Activated T-helper 1 cell treated with anti-CD3 and anti-CD28 coated beads, Interleukin-12 subunit alpha, Interleukin-12 subunit beta, Interleukin-2, Interleukin-4 antibody, amounts not matched to agents 30 ng/mL and 10 ng/mL and 1 ng/mL, durations not matched to agents 14 hours and 24 hours and 36 hours (primary cell): ENCODE results near the gene NAA11. TPM values are rescaled to one million over a fixed set of nuclear protein-coding genes. Genes with fewer than 3 reads are reported as not detected.

Experiments used
- DNase-seq: peaks from one replicate; pipeline ENCODE4 v3.0.0; 2021; ENCODE audit warnings: low spot score
- H3K27ac Mint-ChIP-seq: one replicate; pipeline ENCODE4 v1.8.0; 2021; ENCODE audit warnings: mild to moderate bottlenecking, mixed read lengths
- H3K27me3 Mint-ChIP-seq: one replicate; pipeline ENCODE4 v1.8.0; 2022; ENCODE audit warnings: mild to moderate bottlenecking, moderate library complexity, mixed read lengths; ENCODE audit not compliant: insufficient read depth
- H3K36me3 Mint-ChIP-seq: one replicate; pipeline ENCODE4 v1.8.0; 2021; ENCODE audit warnings: low read depth, mixed read lengths
- H3K4me1 Mint-ChIP-seq: one replicate; pipeline ENCODE4 v1.8.0; 2021; ENCODE audit warnings: low read depth, mixed read lengths
- H3K4me3 Mint-ChIP-seq: one replicate; pipeline ENCODE4 v1.8.0; 2021; ENCODE audit warnings: mild to moderate bottlenecking, moderate library complexity, mixed read lengths
- H3K9me3 Mint-ChIP-seq: one replicate; pipeline ENCODE4 v1.8.0; 2021; ENCODE audit warnings: mixed read lengths
- intact Hi-C: fragments of 100-400 bp; cut with micrococcal nuclease; formaldehyde crosslinking; loops from one replicate; pipeline ENCODE4 v1.15.1; 2024
- total RNA-seq: library from RNA; stranded (reverse); gene quantifications from 2 replicates; pipeline ENCODE4 v1.2.3, GENCODE V29; 2022

NAA11 gene
- not detected in 2 replicates for total RNA-seq

GRCh38 chr4:79325864-79326328 is at the start of gene NAA11:
NAA11 (minus strand) TSS chr4:79326061; CDS start chr4:79325877, 184 bp downstream.
- Mint-ChIP-seq H3K4me1 (no peaks in the 10 kb centered on the region), H3K4me3 (no peak within 1 kb of the TSS), H3K27ac (no peak within 1 kb of the TSS), H3K9me3 (no peaks in the 10 kb centered on the region), H3K36me3 (no peaks in the 10 kb centered on the region), H3K27me3 (no peaks in the 10 kb centered on the region)
- DNase-seq: no peak
- intact Hi-C loops: no loop called here

GRCh38 chr4:79370026-79370425 is 44.2 kb upstream of the NAA11 start:
- no peak for DNase-seq
- no peaks in the 10 kb centered on the region for H3K27me3 Mint-ChIP-seq
- no peaks in the 10 kb centered on the region for H3K9me3 Mint-ChIP-seq
- H3K27ac Mint-ChIP-seq: no peak overlapping the region
- H3K4me3 Mint-ChIP-seq: no peak overlapping the region
- no peaks in the 10 kb centered on the region for H3K4me1 Mint-ChIP-seq
- H3K36me3 Mint-ChIP-seq: no peaks in the 10 kb centered on the region
- intact Hi-C loops: no loop called here

GRCh38 chr4:79367096-79367495 is 41.2 kb upstream of the NAA11 start:
- no peak overlapping the region for H3K27ac Mint-ChIP-seq
- no peaks in the 10 kb centered on the region for H3K4me1 Mint-ChIP-seq
- intact Hi-C loops: no loop called here
- no peak for DNase-seq
- no peaks in the 10 kb centered on the region for H3K9me3 Mint-ChIP-seq
- H3K4me3 Mint-ChIP-seq: no peak overlapping the region
- H3K36me3 Mint-ChIP-seq: no peaks in the 10 kb centered on the region
- H3K27me3 Mint-ChIP-seq: no peaks in the 10 kb centered on the region

GRCh38 chr4:79366422-79366821 is 40.6 kb upstream of the NAA11 start:
- no peak for DNase-seq
- Mint-ChIP-seq H3K27me3 (no peaks in the 10 kb centered on the region), H3K27ac (no peak overlapping the region), H3K4me3 (no peak overlapping the region), H3K9me3 (no peaks in the 10 kb centered on the region), H3K36me3 (no peaks in the 10 kb centered on the region), H3K4me1 (no peaks in the 10 kb centered on the region)
- intact Hi-C loops: no loop called here

GRCh38 chr4:79364061-79364460 is 38.2 kb upstream of the NAA11 start:
- Mint-ChIP-seq H3K9me3 (no peaks in the 10 kb centered on the region), H3K36me3 (no peaks in the 10 kb centered on the region), H3K27me3 (no peaks in the 10 kb centered on the region), H3K4me1 (no peaks in the 10 kb centered on the region), H3K4me3 (no peak overlapping the region), H3K27ac (no peak overlapping the region)
- intact Hi-C loops: no loop called here
- no peak for DNase-seq

GRCh38 chr4:79362626-79363025 is 36.8 kb upstream of the NAA11 start:
- no peak for DNase-seq
- H3K4me1 Mint-ChIP-seq: no peaks in the 10 kb centered on the region
- no peaks in the 10 kb centered on the region for H3K9me3 Mint-ChIP-seq
- no peaks in the 10 kb centered on the region for H3K27me3 Mint-ChIP-seq
- H3K4me3 Mint-ChIP-seq: no peak overlapping the region
- intact Hi-C loops: no loop called here
- H3K27ac Mint-ChIP-seq: no peak overlapping the region
- no peaks in the 10 kb centered on the region for H3K36me3 Mint-ChIP-seq

- no peak for DNase-seq
- intact Hi-C loops: no loop called here
- Mint-ChIP-seq H3K4me1 (no peaks in the 10 kb centered on the region), H3K4me3 (no peak overlapping the region), H3K9me3 (no peaks in the 10 kb centered on the region), H3K27me3 (no peaks in the 10 kb centered on the region), H3K27ac (no peak overlapping the region), H3K36me3 (no peaks in the 10 kb centered on the region)
Observed at GRCh38 chr4:79360006-79360405, 34.1 kb upstream of the NAA11 start.

- no peaks in the 10 kb centered on the region for H3K27me3 Mint-ChIP-seq
- intact Hi-C loops: no loop called here
- H3K36me3 Mint-ChIP-seq: no peaks in the 10 kb centered on the region
- H3K4me1 Mint-ChIP-seq: no peaks in the 10 kb centered on the region
- no peak overlapping the region for H3K4me3 Mint-ChIP-seq
- no peak overlapping the region for H3K27ac Mint-ChIP-seq
- H3K9me3 Mint-ChIP-seq: no peaks in the 10 kb centered on the region
- no peak for DNase-seq
Observed at GRCh38 chr4:79358438-79358837, 32.6 kb upstream of the NAA11 start.

- no peaks in the 10 kb centered on the region for H3K4me1 Mint-ChIP-seq
Observed at GRCh38 chr4:79357365-79357764, 31.5 kb upstream of the NAA11 start.

GRCh38 chr4:79353075-79353474 is 27.2 kb upstream of the NAA11 start:
- Mint-ChIP-seq H3K27me3 (no peaks in the 10 kb centered on the region), H3K36me3 (no peaks in the 10 kb centered on the region), H3K4me1 (no peaks in the 10 kb centered on the region), H3K4me3 (no peak overlapping the region), H3K9me3 (no peaks in the 10 kb centered on the region), H3K27ac (no peak overlapping the region)
- no peak for DNase-seq
- intact Hi-C loops: no loop called here

More at GRCh38 chr4:79357365-79357764, 31.5 kb upstream of the NAA11 start:
- Mint-ChIP-seq H3K9me3 (no peaks in the 10 kb centered on the region), H3K27ac (no peak overlapping the region), H3K4me3 (no peak overlapping the region), H3K27me3 (no peaks in the 10 kb centered on the region), H3K36me3 (no peaks in the 10 kb centered on the region)
- intact Hi-C loops: no loop called here
- DNase-seq: no peak

GRCh38 chr4:79348405-79348804 is 22.5 kb upstream of the NAA11 start:
- Mint-ChIP-seq H3K4me1 (no peaks in the 10 kb centered on the region), H3K27ac (no peak overlapping the region), H3K4me3 (no peak overlapping the region), H3K27me3 (no peaks in the 10 kb centered on the region), H3K9me3 (no peaks in the 10 kb centered on the region), H3K36me3 (no peaks in the 10 kb centered on the region)
- intact Hi-C loops: no loop called here
- DNase-seq: no peak

GRCh38 chr4:79341893-79342653 is 16.2 kb upstream of the NAA11 start:
- Mint-ChIP-seq H3K36me3 (no peaks in the 10 kb centered on the region), H3K4me3 (no peak overlapping the region), H3K4me1 (no peaks in the 10 kb centered on the region), H3K27me3 (no peaks in the 10 kb centered on the region), H3K27ac (no peak overlapping the region), H3K9me3 (peaks cover 19% of the 10 kb centered on the region)
- DNase-seq: no peak
- intact Hi-C loops: no loop called here

- DNase-seq: no peak
- Mint-ChIP-seq H3K27ac (no peak overlapping the region), H3K36me3 (no peaks in the 10 kb centered on the region), H3K4me3 (no peak overlapping the region), H3K27me3 (no peaks in the 10 kb centered on the region), H3K4me1 (no peaks in the 10 kb centered on the region), H3K9me3 (peaks cover 19% of the 10 kb centered on the region)
- intact Hi-C loops: no loop called here
Observed at GRCh38 chr4:79340568-79340967, 14.7 kb upstream of the NAA11 start.

GRCh38 chr4:79338148-79338547 is 12.3 kb upstream of the NAA11 start:
- Mint-ChIP-seq H3K4me3 (no peak overlapping the region), H3K27me3 (no peaks in the 10 kb centered on the region), H3K27ac (no peak overlapping the region), H3K36me3 (no peaks in the 10 kb centered on the region), H3K4me1 (no peaks in the 10 kb centered on the region), H3K9me3 (peaks cover 19% of the 10 kb centered on the region)
- no peak for DNase-seq
- intact Hi-C loops: no loop called here
